Esophagus muscularis mucosa (tissue), 4 donors: ENCODE measurements around the gene FAM131B. TPM values are rescaled to one million over a fixed set of nuclear protein-coding genes. Genes with fewer than 3 reads are reported as not detected.

ENCODE experiments used
- DNase-seq: peaks from one replicate; pipeline ENCODE4 v3.0.0-alpha.2; 2017; ENCODE audit errors: extremely low spot score
- H3K27ac ChIP-seq, 4 donors: fragments of 200-600 bp; sonication (generic); replicated peaks in 1 of 4; 1 replicate in 3 of 4; 2 replicates in 1 of 4; pipeline ENCODE4 v1.5.1; 2016 to 2019; ENCODE audit warnings: mild to moderate bottlenecking in 1 of 4
- H3K27me3 ChIP-seq, 4 donors: fragments of 200-600 bp; sonication (generic); one replicate each; pipeline versions ENCODE4 v1.5.1 to v1.6.0; 2016 to 2019
- H3K36me3 ChIP-seq, 4 donors: fragments of 200-600 bp; sonication (generic); one replicate each; pipeline ENCODE4 v1.5.1; 2016 to 2019
- H3K4me1 ChIP-seq, 4 donors: fragments of 200-600 bp; sonication (generic); one replicate each; pipeline ENCODE4 v1.5.1; 2016 to 2019
- H3K4me3 ChIP-seq, 4 donors: fragments of 200-600 bp; sonication (generic); 1 replicate in 2 of 4; 2 replicates in 2 of 4; pipeline ENCODE4 v1.5.1; 2016 to 2019; ENCODE audit warnings: mild to moderate bottlenecking in 4 of 4, moderate library complexity in 1 of 4
- H3K9me3 ChIP-seq, 4 donors: fragments of 200-600 bp; sonication (generic); 1 replicate in 3 of 4; 2 replicates in 1 of 4; pipeline ENCODE4 v1.5.1; 2016 to 2019
- CTCF ChIP-seq, 3 experiments: fragments of 200-600 bp in 2 of 3; fragments of 450-650 bp in 1 of 3; sonication (generic) in 2 of 3; IDR thresholded peaks; one replicate each; pipeline ENCODE4 v1.5.1; 2017 to 2019; ENCODE audit warnings: antibody characterized with exemption in 3 of 3, mild to moderate bottlenecking in 2 of 3, moderate library complexity in 1 of 3
- EP300 ChIP-seq: sonication (generic); formaldehyde crosslinking; IDR thresholded peaks from one replicate; pipeline ENCODE4 v1.6.1; 2017; ENCODE audit warnings: antibody characterized with exemption
- POLR2A ChIP-seq: fragments of 450-650 bp; IDR thresholded peaks from one replicate; pipeline ENCODE4 v1.6.1; 2017; ENCODE audit warnings: antibody characterized with exemption, moderate library complexity, mild to moderate bottlenecking, low read depth
- POLR2AphosphoS5 ChIP-seq, 2 donors: sonication (generic); formaldehyde crosslinking; IDR thresholded peaks; one replicate each; pipeline ENCODE4 v1.6.1; 2017; ENCODE audit warnings: antibody characterized with exemption in 2 of 2
- WGBS: methylation state at CpG from one replicate; pipeline ENCODE4 v1.1.5; 2018; 5-methylcytosine and 5-hydroxymethylcytosine counted together
- intact Hi-C: fragments of 100-400 bp; cut with DNase I; formaldehyde crosslinking; loops from one replicate; pipeline ENCODE4 v1.15.1; 2023
- small RNA-seq, 3 donors: library from RNA; depleted of rRNA; stranded (forward); fragments of <200 nt; gene quantifications; one replicate each; pipeline ENCODE3, GENCODE V24; 2016
- total RNA-seq, 4 donors: library from RNA; depleted of rRNA; stranded (reverse); fragments of >200 nt; gene quantifications; one replicate each; pipeline versions ENCODE4 v1.1.0 to v1.2.1, GENCODE V29; 2016

The FAM131B gene
- total RNA-seq, 4 donors from 2014 or later, result 0.42 to 2.0 (median 1.3) TPM

DNA sequence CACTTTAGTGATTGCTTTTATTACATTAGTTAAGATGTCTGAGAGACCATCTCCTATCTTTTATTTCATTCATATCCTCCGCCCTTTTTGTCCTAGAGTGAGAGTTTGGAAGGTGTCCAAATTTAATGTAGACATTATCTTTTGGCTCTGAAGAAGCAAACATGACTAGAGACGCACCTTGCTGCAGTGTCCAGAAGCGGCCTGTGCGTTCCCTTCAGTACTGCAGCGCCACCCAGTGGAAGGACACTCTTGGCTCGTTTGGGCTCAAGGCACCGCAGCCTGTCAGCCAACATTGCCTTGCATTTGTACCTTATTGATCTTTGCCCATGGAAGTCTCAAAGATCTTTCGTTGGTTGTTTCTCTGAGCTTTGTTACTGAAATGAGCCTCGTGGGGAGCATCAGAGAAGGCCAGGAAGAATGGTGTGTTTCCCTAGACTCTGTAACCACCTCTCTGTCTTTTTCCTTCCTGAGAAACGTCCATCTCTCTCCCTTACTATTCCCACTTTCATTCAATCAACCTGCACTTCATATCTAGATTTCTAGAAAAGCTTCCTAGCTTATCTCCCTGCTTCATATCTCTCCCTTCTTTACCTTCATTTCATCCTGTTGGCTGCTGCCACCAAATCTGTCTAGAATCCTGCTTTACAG lies 57.0 kb downstream of the FAM131B start:
- 60% methylated on average over 10 of the region's 10 CpGs for WGBS
- Histone ChIP-seq H3K4me3 (no peak overlapping the region), H3K4me1 (peaks cover 0 to 9% (median 3%) of the 10 kb centered on the region in 4 donors), H3K36me3 (peaks cover 30 to 85% (median 73%) of the 10 kb centered on the region in 4 donors), H3K27ac (no peak overlapping the region), H3K27me3 (no peaks in the 10 kb centered on the region), H3K9me3 (no peaks in the 10 kb centered on the region)
- TF ChIP-seq CTCF (IDR thresholded peaks at IDR 0.05) (peak; percentile 55 to 70 (median 60)), EP300 (no peak)
- no peak for DNase-seq
- intact Hi-C loops, result loop anchor here (2.0 kb wide), 1 partner anchor 67 kb away; no protein-coding TSS in a partner anchor

DNA sequence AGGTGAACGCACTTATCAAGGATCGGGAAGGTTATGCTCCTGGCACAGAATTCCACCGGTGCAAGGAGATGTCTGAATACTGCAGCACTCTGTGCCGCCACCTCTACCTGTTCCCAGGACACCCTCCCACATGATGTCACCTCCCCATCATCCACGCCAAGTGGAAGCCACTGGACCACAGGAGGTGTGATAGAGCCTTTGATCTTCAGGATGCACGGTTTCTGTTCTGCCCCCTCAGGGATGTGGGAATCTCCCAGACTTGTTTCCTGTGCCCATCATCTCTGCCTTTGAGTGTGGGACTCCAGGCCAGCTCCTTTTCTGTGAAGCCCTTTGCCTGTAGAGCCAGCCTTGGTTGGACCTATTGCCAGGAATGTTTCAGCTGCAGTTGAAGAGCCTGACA lies 57.6 kb downstream of the FAM131B start:
- WGBS, result 87% methylated on average over 6 of the region's 6 CpGs
- peaks cover 36 to 87% (median 79%) of the 10 kb centered on the region in 4 donors for H3K36me3 ChIP-seq
- H3K9me3 ChIP-seq, result no peaks in the 10 kb centered on the region
- H3K27ac ChIP-seq, result no peak overlapping the region
- H3K27me3 ChIP-seq, result no peaks in the 10 kb centered on the region
- H3K4me3 ChIP-seq, result no peak overlapping the region
- peaks cover 0 to 11% (median 3%) of the 10 kb centered on the region in 4 donors for H3K4me1 ChIP-seq
- DNase-seq, result no peak
- TF ChIP-seq POLR2AphosphoS5 (IDR thresholded peaks at IDR 0.05) (no peak), CTCF (IDR thresholded peaks at IDR 0.05) (no peak), POLR2A (no peak), EP300 (no peak)
- intact Hi-C loops, result no loop called here

DNA sequence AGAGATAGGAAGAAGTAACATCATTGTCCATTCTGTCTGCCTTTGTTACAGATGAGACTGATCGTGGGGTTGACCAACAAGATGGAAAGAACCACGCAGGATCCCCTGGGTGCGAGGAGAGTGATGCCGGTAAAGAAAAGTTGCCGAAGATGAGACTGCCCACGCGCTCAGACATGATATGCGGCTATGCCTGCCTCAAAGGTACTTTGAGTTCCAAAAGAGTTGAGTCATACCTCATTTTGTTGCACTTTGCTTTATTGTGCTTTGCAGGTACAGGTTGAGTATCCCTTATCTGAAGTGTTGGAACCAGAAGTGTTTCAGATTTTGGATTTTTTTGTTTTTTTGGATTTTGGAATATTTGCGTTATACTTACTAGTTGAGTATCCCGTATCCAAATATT lies 58.8 kb downstream of the FAM131B start:
- 97% methylated on average over 10 of the region's 10 CpGs for WGBS
- intact Hi-C loops, result no loop called here

More for the DNA sequence above, 58.8 kb downstream of the FAM131B start:
- Histone ChIP-seq H3K4me1 (peaks cover 0 to 16% (median 5%) of the 10 kb centered on the region in 4 donors), H3K27ac (no peak overlapping the region), H3K36me3 (peaks cover 41 to 94% (median 87%) of the 10 kb centered on the region in 4 donors), H3K9me3 (no peaks in the 10 kb centered on the region), H3K4me3 (no peak overlapping the region), H3K27me3 (no peaks in the 10 kb centered on the region)
- no peak for DNase-seq
- TF ChIP-seq POLR2A (no peak), CTCF (IDR thresholded peaks at IDR 0.05) (no peak), EP300 (no peak), POLR2AphosphoS5 (IDR thresholded peaks at IDR 0.05) (no peak)

Small RNA genes within 50 kb of the gene (small RNA-seq; reads per million reads assigned to genes)
- gene MIR6892, result 1.4 to 2.0 (median 1.9) reads per million in 3 donors

Other genes with a start within 250 kb of the FAM131B start
- not detected for gene PIP, start 230.6 kb downstream of the FAM131B start, total RNA-seq
- gene TAS2R39, start 179.3 kb downstream of the FAM131B start, total RNA-seq, result not detected
- gene TAS2R40, start 140.7 kb downstream of the FAM131B start, total RNA-seq, result not detected
- 100 to 1,000 TPM in 3 of 4 donors, 10 to 100 TPM in 1; 91.8 to 123 (median 110) TPM for gene GSTK1, start 99.3 kb downstream of the FAM131B start, total RNA-seq
- 1 to 10 TPM in 1 of 4 donors, not detected in 3; 1.0 TPM for gene TMEM139, start 77.8 kb downstream of the FAM131B start, total RNA-seq
- gene CASP2, start 74.4 kb downstream of the FAM131B start, total RNA-seq, result 10 to 100 TPM in 1 of 4 donors, 1 to 10 TPM in 3; 7.1 to 11.7 (median 9.0) TPM
- not detected for gene CLCN1, start 46.6 kb downstream of the FAM131B start, total RNA-seq
- 100 to 1,000 TPM; 186 to 469 (median 245) TPM for gene ZYX, start 18.6 kb upstream of the FAM131B start, total RNA-seq
- gene EPHA1, start 46.1 kb upstream of the FAM131B start, total RNA-seq, result under 1 TPM in 2 of 4 donors, not detected in 2; 0.17 to 0.23 TPM
- gene TAS2R60, start 80.7 kb upstream of the FAM131B start, total RNA-seq, result under 1 TPM in 1 of 4 donors, not detected in 3; 0.34 TPM
- gene TAS2R41, start 115.2 kb upstream of the FAM131B start, total RNA-seq, result under 1 TPM in 1 of 4 donors, not detected in 3; 0.66 TPM
- under 1 TPM in 1 of 4 donors, not detected in 3; 0.34 TPM for gene CTAGE15, start 209.1 kb upstream of the FAM131B start, total RNA-seq